AG04449 (cell line): Measurements from ENCODE around the gene KRT84.
"Not testable (repeated sequence)": the region's sequence is repeated elsewhere in the genome, so short reads cannot be mapped to it uniquely, and the experiment has no call there.

Source experiments
- CTCF ChIA-PET: fragments of 350-600 bp; formaldehyde crosslinking; extraction: SDS; loops from one replicate; lab custom pipeline; 2021; ENCODE audit warnings: antibody characterized with exemption; lab: Yijun Ruan, JAX
- POLR2A ChIA-PET: fragments of 400-600, 350-600 bp; formaldehyde crosslinking; extraction: SDS; loops from one replicate; lab custom pipeline; 2020; ENCODE audit warnings: antibody characterized with exemption, inconsistent platforms; lab: Yijun Ruan, JAX
- DNase-seq: peaks from one replicate; pipeline ENCODE4 v3.0.0-alpha.2; 2010; ENCODE audit warnings: low read depth, low spot score
- H3K4me3 ChIP-seq: 2 replicates; pipeline ENCODE4 v1.5.1; 2011; ENCODE audit warnings: low read depth, mild to moderate bottlenecking, control low read depth, low read length
- CTCF ChIP-seq: IDR thresholded peaks from one replicate; pipeline ENCODE4 v1.5.1; 2011; ENCODE audit warnings: mild to moderate bottlenecking, moderate library complexity, low read length, control low read depth, inconsistent platforms; ENCODE audit not compliant: insufficient read depth; ENCODE audit errors: missing control alignments

KRT84 gene

GRCh38 chr12:52413782-52414345, 28.4 kb upstream of the KRT84 start:
- CTCF ChIA-PET = interaction anchor here (0.9 to 2.4 kb wide), 4 partner anchors 22 to 471 kb away, joined by 3 to 9 read pairs (median 4); no protein-coding TSS in a partner anchor
- H3K4me3 ChIP-seq = no peak overlapping the region
- DNase-seq = no peak
- POLR2A ChIA-PET = no interaction called here
- no peak for TF ChIP-seq CTCF

GRCh38 chr12:52413202-52413601, 27.8 kb upstream of the KRT84 start:
- CTCF ChIA-PET = interaction anchor here (0.9 to 2.4 kb wide), 4 partner anchors 22 to 472 kb away, joined by 3 to 9 read pairs (median 4); no protein-coding TSS in a partner anchor
- POLR2A ChIA-PET = no interaction called here
- TF ChIP-seq CTCF = no peak

GRCh38 chr12:52411815-52412214, 26.4 kb upstream of the KRT84 start:
- CTCF ChIA-PET = interaction anchor here (2.0 kb wide), 2 partner anchors 39 to 95 kb away, joined by 4 to 5 read pairs; no protein-coding TSS in a partner anchor
- no peak for TF ChIP-seq CTCF
- H3K4me3 ChIP-seq = no peak overlapping the region
- POLR2A ChIA-PET = no interaction called here
- no peak for DNase-seq

More at GRCh38 chr12:52413202-52413601, 27.8 kb upstream of the KRT84 start:
- H3K4me3 ChIP-seq = no peak overlapping the region
- DNase-seq = no peak

GRCh38 chr12:52410589-52411248, 25.3 kb upstream of the KRT84 start:
- CTCF ChIA-PET = interaction anchor here (2.0 kb wide), 1 partner anchor 38 kb away, joined by 5 read pairs; no protein-coding TSS in a partner anchor
- H3K4me3 ChIP-seq, DNase-seq, POLR2A ChIA-PET: not testable (repeated sequence)

- POLR2A ChIA-PET = no interaction called here
- TF ChIP-seq CTCF = no peak
- H3K4me3 ChIP-seq = no peak overlapping the region
- DNase-seq = no peak
- CTCF ChIA-PET = no interaction called here
Observed at GRCh38 chr12:52407918-52408317, 22.5 kb upstream of the KRT84 start.

GRCh38 chr12:52405922-52406385, 20.5 kb upstream of the KRT84 start, which contains the start of gene KRT82:
Gene KRT82 (minus strand): TSS chr12:52406335. CDS start chr12:52406277, 58 bp downstream.
- no peak for TF ChIP-seq CTCF
- no peak within 1 kb of the TSS for H3K4me3 ChIP-seq
- ChIA-PET POLR2A (no interaction called here), CTCF (interaction anchor here (1.0 kb wide), 1 partner anchor 474 kb away, joined by 3 read pairs; no protein-coding TSS in a partner anchor)
- no peak for DNase-seq
